HCT116 (cell line): ENCODE data around the gene SAMD14. TPM values are rescaled to one million over a fixed set of nuclear protein-coding genes. Genes with fewer than 3 reads are reported as not detected.

ENCODE experiments used
- ATAC-seq: fragments of 200-7000 bp; cut with Tn5 transposase; 2 replicates; pipeline ENCODE4 v1.9.1; 2020; ENCODE audit warnings: mild to moderate bottlenecking, moderate library complexity
- BruUV-seq: library from RNA; stranded (reverse); fragments of 400-500 nt; replicated peaks from 2 replicates; lab custom pipeline; 2021; lab: Mats Ljungman, UMichigan
- CTCF ChIA-PET: fragments of 300-600 bp; sonication (Branson Sonifier 250); formaldehyde crosslinking; loops from one replicate; lab custom pipeline; 2021; ENCODE audit warnings: antibody characterized with exemption; lab: Charles Lee
- POLR2A ChIA-PET: fragments of 300-600, 350-600 bp; sonication (Branson Sonifier 250); formaldehyde crosslinking; loops from one replicate; lab custom pipeline; 2021; ENCODE audit warnings: antibody characterized with exemption; lab: Charles Lee
- RAD21 ChIA-PET, 2 experiments: fragments of 300-600 bp; sonication (Branson Sonifier 250); formaldehyde crosslinking; loops; one replicate each; lab custom pipeline; 2023; ENCODE audit warnings: low total read pairs in 2 of 2; ENCODE audit not compliant: uncharacterized antibody in 2 of 2, unreplicated experiment in 2 of 2, low non-redundant PET in 1 of 2; lab: Charles Lee
- DNase-seq: peaks from one replicate; pipeline ENCODE4 v3.0.0-alpha.2; 2010; ENCODE audit warnings: low read depth, low spot score
- H2AFZ ChIP-seq: fragments of 200-600 bp; shearing (Covaris generic), sonication (generic); 2 replicates; pipeline ENCODE4 v1.6.1; 2017; ENCODE audit warnings: low read depth, mixed run types, mixed read lengths, antibody characterized with exemption, low read length; ENCODE audit not compliant: poor library complexity, severe bottlenecking
- H3K27ac ChIP-seq: 2 replicates; pipeline ENCODE4 v1.5.1; 2012; ENCODE audit warnings: low read depth, low read length
- H3K27me3 ChIP-seq: fragments of 200-600 bp; sonication (generic); 2 replicates; pipeline ENCODE4 v1.6.1; 2016; ENCODE audit warnings: mixed run types, low read length, mixed read lengths; ENCODE audit not compliant: insufficient read depth
- H3K36me3 ChIP-seq, 2 experiments: fragments of 200-500 bp in 1 of 2; fragments of 200-600 bp in 1 of 2; sonication (Bioruptor generic) in 1 of 2; sonication (generic) in 1 of 2; 2 replicates each; pipeline versions ENCODE4 v1.5.1 to v1.6.1; 2014 to 2016; ENCODE audit warnings: low read length in 2 of 2, inconsistent platforms in 1 of 2, mixed read lengths in 1 of 2, mixed run types in 1 of 2; ENCODE audit not compliant: insufficient read depth in 2 of 2, control insufficient read depth in 1 of 2
- H3K4me1 ChIP-seq, 2 experiments: fragments of 200-600 bp in 1 of 2; sonication (generic) in 1 of 2; 2 replicates each; pipeline versions ENCODE4 v1.5.1 to v1.6.1; 2012 to 2017; ENCODE audit warnings: low read length in 2 of 2, inconsistent platforms in 1 of 2, mild to moderate bottlenecking in 1 of 2, mixed read lengths in 1 of 2, mixed run types in 1 of 2, moderate library complexity in 1 of 2; ENCODE audit not compliant: insufficient read depth in 2 of 2, control insufficient read depth in 1 of 2
- H3K4me2 ChIP-seq: fragments of 200-600 bp; sonication (generic); 2 replicates; pipeline ENCODE4 v1.6.1; 2017; ENCODE audit warnings: mixed run types, low read length, mixed read lengths
- H3K4me3 ChIP-seq, 2 experiments: fragments of 200-600 bp in 1 of 2; sonication (generic) in 1 of 2; replicated peaks in 1 of 2; 2 replicates each; pipeline ENCODE4 v1.5.1; 2011 to 2016; ENCODE audit warnings: low read length in 2 of 2, control low read depth in 1 of 2, low read depth in 1 of 2, mild to moderate bottlenecking in 1 of 2, mixed read lengths in 1 of 2, mixed run types in 1 of 2
- H3K79me2 ChIP-seq: fragments of 200-600 bp; sonication (generic); 2 replicates; pipeline ENCODE4 v1.6.1; 2017; ENCODE audit warnings: mild to moderate bottlenecking, mixed run types, low read length, moderate library complexity, mixed read lengths; ENCODE audit not compliant: insufficient read depth
- H3K9ac ChIP-seq: fragments of 200-600 bp; sonication (generic); 2 replicates; pipeline ENCODE4 v1.6.1; 2016; ENCODE audit warnings: low read length, mixed read lengths
- H3K9me2 ChIP-seq: fragments of 200-600 bp; sonication (generic), shearing (Covaris generic); 2 replicates; pipeline ENCODE4 v1.6.1; 2017; ENCODE audit warnings: mixed run types, mild to moderate bottlenecking, moderate library complexity; ENCODE audit not compliant: insufficient read depth
- H3K9me3 ChIP-seq, 2 experiments: fragments of 200-500 bp in 1 of 2; fragments of 200-600 bp in 1 of 2; sonication (Bioruptor generic) in 1 of 2; sonication (generic) in 1 of 2; 2 replicates each; pipeline ENCODE4 v1.6.1; 2014 to 2017; ENCODE audit warnings: low read length in 2 of 2, mixed read lengths in 2 of 2, inconsistent platforms in 1 of 2, low read depth in 1 of 2, mild to moderate bottlenecking in 1 of 2, mixed run types in 1 of 2, moderate library complexity in 1 of 2; ENCODE audit not compliant: control insufficient read depth in 1 of 2, insufficient read depth in 1 of 2
- H4K20me1 ChIP-seq: fragments of 200-600 bp; sonication (generic), shearing (Covaris generic); 2 replicates; pipeline ENCODE4 v1.6.1; 2017; ENCODE audit warnings: mixed run types, mild to moderate bottlenecking, moderate library complexity; ENCODE audit not compliant: insufficient read depth
- intact Hi-C: fragments of 100-400 bp; cut with micrococcal nuclease; formaldehyde crosslinking; loops from 2 replicates; pipeline ENCODE4 v1.10.0; 2022
- total RNA-seq: library from RNA; stranded (reverse); gene quantifications from one replicate; pipeline ENCODE4 v1.2.1, GENCODE V29; 2021; ENCODE audit not compliant: unreplicated experiment
- TF ChIP-seq, protein P1 (sequence below), 3 experiments: fragments of 200-600 bp in 1 of 3; sonication (generic) in 1 of 3; IDR thresholded peaks in 2 of 3; conservative IDR thresholded peaks in 1 of 3; 2 replicates each; pipeline ENCODE4 v1.5.1; 2012 to 2017; ENCODE audit warnings: low read depth in 2 of 3, low read length in 2 of 3, antibody characterized with exemption in 1 of 3, borderline replicate concordance in 1 of 3, control low read depth in 1 of 3, mild to moderate bottlenecking in 1 of 3, mixed read lengths in 1 of 3, mixed run types in 1 of 3, moderate library complexity in 1 of 3; ENCODE audit not compliant: insufficient read depth in 1 of 3
- TF ChIP-seq, protein P2 (sequence below): IDR thresholded peaks from 2 replicates; pipeline ENCODE4 v1.6.1; 2012; ENCODE audit warnings: low read depth

The SAMD14 gene
- total RNA-seq, 1 experiment from 2014 or later, result 1.5 TPM

DNA sequence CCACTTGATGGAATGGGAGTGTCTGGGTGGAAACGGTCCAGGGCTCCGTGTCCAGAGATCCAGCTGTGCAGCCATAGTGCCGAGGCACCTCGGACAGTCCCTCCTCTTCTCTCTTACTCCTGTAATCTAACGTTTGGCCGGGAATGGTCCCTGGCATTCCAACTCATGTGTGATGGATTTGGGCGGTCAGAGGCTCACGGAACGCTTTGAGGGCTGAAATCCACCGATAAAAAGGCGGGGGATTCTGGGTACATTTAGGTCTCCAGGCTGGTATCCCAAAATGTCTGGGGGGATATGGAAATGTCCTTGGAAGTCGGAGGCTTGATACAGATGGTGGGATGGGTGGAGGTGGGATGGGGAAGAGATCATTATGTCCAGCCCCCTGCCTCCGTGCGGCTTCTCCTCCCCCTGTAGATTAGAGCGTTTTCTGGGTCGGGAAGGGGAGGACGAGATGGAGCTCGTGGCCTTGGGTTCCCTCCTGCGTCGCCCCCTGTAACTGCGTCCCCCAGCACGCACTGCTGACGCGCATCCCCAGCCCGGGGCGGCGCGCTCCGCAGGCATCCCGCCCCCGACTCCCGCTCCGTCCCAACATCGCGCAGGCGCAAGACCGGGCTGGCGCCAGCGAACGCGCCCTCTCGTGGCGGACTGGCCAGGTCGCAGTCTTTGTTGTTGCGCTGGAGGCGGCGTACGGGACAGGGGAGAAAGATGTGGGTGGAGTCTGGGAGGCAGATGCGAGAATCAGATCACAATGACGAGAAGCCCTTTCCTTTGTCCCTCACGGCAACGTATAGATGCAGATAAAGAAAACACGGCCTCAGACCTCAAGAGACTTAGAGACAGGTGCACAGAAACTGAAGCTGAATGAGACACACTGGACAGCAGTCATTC lies 31.3 kb upstream of the SAMD14 start (continued):
- TF ChIP-seq, protein P1, sequence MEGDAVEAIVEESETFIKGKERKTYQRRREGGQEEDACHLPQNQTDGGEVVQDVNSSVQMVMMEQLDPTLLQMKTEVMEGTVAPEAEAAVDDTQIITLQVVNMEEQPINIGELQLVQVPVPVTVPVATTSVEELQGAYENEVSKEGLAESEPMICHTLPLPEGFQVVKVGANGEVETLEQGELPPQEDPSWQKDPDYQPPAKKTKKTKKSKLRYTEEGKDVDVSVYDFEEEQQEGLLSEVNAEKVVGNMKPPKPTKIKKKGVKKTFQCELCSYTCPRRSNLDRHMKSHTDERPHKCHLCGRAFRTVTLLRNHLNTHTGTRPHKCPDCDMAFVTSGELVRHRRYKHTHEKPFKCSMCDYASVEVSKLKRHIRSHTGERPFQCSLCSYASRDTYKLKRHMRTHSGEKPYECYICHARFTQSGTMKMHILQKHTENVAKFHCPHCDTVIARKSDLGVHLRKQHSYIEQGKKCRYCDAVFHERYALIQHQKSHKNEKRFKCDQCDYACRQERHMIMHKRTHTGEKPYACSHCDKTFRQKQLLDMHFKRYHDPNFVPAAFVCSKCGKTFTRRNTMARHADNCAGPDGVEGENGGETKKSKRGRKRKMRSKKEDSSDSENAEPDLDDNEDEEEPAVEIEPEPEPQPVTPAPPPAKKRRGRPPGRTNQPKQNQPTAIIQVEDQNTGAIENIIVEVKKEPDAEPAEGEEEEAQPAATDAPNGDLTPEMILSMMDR (IDR thresholded peaks at IDR 0.05 in 2 of 3, conservative IDR thresholded peaks at IDR 0.05 in 1 of 3; ENCODE audit: borderline replicate concordance in 1 of 3, insufficient read depth in 1 of 3, low read depth in 2 of 3, low read length in 2 of 3), result peak; percentile 97 to 98 (median 97)
- TF ChIP-seq, all 23 proteins: peak for 8

DNA sequence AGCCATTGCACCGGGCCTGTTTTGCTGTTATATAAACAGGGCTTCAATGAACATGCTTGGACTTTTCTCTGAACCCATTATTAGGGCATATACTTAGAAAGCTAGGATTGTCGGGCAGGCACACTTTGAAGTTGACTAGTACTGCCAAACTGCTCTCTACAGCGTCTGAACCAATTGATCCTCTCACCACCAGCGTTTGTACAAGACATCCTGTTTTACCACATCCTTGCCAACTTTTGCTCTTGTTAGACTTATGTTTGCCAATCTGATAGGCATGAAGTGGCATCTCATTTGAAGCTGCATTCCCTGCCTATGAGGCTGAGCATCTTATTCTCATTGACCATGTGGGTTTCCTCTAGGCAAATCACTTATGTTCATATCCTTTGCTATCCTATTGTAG lies 27.9 kb upstream of the SAMD14 start:
- POLR2A ChIA-PET, result no interaction called here
- H3K79me2 ChIP-seq, result no peaks in the 10 kb centered on the region
- TF ChIP-seq, protein P2, sequence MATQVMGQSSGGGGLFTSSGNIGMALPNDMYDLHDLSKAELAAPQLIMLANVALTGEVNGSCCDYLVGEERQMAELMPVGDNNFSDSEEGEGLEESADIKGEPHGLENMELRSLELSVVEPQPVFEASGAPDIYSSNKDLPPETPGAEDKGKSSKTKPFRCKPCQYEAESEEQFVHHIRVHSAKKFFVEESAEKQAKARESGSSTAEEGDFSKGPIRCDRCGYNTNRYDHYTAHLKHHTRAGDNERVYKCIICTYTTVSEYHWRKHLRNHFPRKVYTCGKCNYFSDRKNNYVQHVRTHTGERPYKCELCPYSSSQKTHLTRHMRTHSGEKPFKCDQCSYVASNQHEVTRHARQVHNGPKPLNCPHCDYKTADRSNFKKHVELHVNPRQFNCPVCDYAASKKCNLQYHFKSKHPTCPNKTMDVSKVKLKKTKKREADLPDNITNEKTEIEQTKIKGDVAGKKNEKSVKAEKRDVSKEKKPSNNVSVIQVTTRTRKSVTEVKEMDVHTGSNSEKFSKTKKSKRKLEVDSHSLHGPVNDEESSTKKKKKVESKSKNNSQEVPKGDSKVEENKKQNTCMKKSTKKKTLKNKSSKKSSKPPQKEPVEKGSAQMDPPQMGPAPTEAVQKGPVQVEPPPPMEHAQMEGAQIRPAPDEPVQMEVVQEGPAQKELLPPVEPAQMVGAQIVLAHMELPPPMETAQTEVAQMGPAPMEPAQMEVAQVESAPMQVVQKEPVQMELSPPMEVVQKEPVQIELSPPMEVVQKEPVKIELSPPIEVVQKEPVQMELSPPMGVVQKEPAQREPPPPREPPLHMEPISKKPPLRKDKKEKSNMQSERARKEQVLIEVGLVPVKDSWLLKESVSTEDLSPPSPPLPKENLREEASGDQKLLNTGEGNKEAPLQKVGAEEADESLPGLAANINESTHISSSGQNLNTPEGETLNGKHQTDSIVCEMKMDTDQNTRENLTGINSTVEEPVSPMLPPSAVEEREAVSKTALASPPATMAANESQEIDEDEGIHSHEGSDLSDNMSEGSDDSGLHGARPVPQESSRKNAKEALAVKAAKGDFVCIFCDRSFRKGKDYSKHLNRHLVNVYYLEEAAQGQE, result no peak
- H2AFZ ChIP-seq, result no peak overlapping the region
- no peak overlapping the region for H3K4me2 ChIP-seq
- no peak overlapping the region for H3K27ac ChIP-seq
- H3K4me3 ChIP-seq, result no peak overlapping the region
- H3K9me3 ChIP-seq, result no peaks in the 10 kb centered on the region
- peaks cover 36 to 45% of the 10 kb centered on the region in 2 experiments for H3K4me1 ChIP-seq
- no peaks in the 10 kb centered on the region for H3K27me3 ChIP-seq
- CTCF ChIA-PET, result interaction anchor here (0.7 to 1.2 kb wide), 2 partner anchors 12 to 20 kb away, joined by 3 to 4 read pairs; no protein-coding TSS in a partner anchor
- no peaks in the 10 kb centered on the region for H3K36me3 ChIP-seq
- no peaks in the 10 kb centered on the region for H4K20me1 ChIP-seq
- ATAC-seq (no peak), DNase-seq (no peak)
- intact Hi-C loops, result no loop called here
- H3K9me2 ChIP-seq, result no peaks in the 10 kb centered on the region
- RAD21 ChIA-PET, result no interaction called here
- BruUV-seq, result no TSS peak
- no peak overlapping the region for H3K9ac ChIP-seq
